H54 (cell line): ENCODE data around the gene MAP1LC3C.
"Not testable (repeated sequence)": the region's sequence is repeated elsewhere in the genome, so short reads cannot be mapped to it uniquely, and the experiment has no call there.

Source experiments
- DNase-seq: peaks from one replicate; pipeline ENCODE4 v3.0.0; 2011; ENCODE audit warnings: low spot score, mixed read lengths; ENCODE audit not compliant: insufficient read length
- FAIRE-seq: peaks from 3 replicates; lab custom pipeline; 2011; peaks lifted over from hg19 to GRCh38; lab: Jason Lieb, UNC
- POLR2A ChIP-seq: IDR thresholded peaks from 2 replicates; pipeline ENCODE4 v1.6.1; 2011; ENCODE audit warnings: low read depth, mild to moderate bottlenecking, low read length

The MAP1LC3C gene

DNA sequence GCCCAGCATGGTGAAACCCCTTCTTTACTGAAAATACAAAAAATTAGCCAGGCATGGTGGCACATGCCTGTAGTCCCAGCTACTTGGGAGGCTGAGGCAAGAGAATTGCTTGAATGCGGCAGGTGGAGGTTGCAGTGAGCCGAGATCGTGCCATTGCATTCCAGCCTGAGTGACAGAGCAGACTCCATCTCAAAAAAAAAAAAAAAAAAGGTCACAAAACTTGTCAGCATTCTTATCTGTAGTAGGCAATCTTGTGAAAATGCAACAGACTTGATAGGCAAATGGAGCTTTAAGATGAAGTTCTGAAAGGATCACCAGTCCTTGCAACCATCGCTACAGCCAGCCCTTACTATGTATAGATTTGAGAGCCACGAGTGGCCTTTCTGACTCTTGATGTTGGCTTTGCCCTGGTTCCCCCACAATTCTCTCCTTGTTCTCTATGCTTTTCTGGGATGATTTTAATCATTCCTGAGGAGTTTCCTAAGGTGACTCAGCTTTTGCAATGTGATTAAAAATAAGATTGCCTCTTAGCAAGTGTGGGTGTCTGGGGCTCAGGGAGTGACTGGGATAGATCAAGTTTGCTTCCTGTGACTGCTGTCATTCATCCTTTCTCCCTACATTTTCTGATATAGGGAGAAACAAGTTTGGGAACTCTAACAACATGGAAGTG lies 7.1 kb upstream of the MAP1LC3C start:
- FAIRE-seq (no peak), DNase-seq (no peak)
- TF ChIP-seq POLR2A: no peak

DNA sequence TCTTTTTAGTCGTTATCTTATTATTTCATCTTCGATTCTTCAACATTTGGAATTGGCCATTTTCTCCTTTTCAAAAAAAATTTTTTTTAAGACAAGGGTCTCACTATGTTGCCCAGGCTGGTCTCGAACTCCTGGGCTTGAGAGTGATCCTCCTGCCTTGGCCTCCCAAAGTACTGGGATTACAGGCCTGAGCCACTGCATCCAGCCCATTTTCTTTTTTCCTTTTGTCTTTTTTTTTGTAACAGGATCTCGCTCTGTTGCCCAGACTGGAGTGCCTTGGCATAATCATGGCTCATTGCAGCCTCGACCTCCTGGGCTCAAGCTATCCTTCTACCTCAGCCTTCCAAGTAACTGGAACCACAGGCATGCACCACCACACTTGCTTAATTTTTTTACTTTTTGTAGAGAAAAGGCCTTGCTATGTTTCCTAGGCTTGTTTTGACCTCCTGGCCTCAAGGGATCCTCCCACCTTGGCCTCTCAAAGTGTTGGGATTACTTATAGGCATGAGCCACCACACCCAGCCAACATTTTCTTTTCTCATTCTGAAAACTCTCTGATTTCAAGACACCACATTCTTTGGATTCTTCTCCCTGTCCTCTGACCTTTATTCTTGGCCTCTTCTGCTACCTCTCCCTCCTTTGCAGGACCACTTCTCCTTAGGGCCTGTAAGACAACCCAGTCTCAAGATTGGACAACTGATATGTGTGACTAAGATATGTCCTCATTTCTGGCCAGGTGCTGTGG lies 6.0 kb upstream of the MAP1LC3C start:
- no peak for TF ChIP-seq POLR2A
- DNase-seq: no peak
- no peak for FAIRE-seq

DNA sequence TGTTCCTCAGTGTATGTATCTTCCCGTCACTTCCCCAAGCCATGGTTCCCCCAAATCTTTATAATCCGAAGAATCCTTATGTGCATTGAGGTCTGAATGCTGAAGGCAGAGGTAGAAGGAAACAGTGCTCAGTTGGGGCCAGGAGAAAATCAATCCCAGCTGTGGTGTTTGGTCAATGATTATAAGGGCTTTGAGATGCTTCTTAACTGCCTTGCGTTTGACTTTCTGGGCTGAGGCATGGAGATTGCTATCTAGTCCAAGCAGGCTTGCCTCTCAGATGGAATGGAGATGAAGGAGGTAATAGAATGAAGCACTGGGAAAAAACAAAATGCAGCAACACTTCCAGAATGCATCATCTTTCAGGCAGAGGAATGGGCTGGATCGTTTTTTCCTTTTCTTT lies 3.6 kb upstream of the MAP1LC3C start:
- no peak for FAIRE-seq
- no peak for TF ChIP-seq POLR2A
- no peak for DNase-seq

DNA sequence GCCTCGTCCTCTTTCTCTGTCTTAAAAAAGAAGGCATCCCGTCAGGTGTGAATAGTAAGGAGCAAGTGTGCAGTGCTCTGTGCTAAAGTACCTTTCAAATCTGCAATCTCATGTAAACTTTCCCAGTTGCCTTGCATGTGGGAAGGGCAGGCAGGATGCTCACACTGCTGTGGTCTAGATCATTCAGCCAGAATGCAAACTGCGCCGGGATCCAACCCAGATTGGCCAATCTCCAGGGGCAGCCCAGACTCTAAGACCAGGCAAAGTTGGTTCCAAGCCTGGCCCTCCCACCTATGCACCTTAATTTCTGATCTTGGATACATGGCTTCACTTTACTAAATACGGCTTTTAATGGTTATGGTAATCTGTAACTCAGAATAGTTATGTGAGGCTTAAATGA lies 3.2 kb upstream of the MAP1LC3C start:
- TF ChIP-seq POLR2A: no peak
- DNase-seq (no peak), FAIRE-seq (no peak)

DNA sequence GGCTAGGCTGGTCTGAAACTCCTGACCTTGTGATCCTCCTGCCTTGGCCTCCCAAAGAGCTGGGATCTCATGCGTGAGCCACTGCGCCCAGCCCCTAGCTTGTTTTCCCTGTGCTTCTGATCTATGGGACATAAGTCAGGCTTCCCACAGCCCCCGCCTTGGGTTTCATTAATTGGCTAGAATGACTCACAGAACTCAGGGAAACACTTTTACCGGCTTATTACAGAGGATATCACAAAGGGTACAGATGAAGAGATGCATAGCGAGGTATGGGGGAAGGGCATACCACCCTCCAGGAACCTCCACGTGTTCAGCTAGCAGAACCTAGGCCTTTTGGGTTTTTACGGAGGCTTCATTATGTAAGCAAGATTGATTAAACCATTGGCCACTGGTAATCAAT lies 1.5 kb upstream of the MAP1LC3C start:
- no peak for FAIRE-seq
- DNase-seq: no peak
- TF ChIP-seq POLR2A: no peak

DNA sequence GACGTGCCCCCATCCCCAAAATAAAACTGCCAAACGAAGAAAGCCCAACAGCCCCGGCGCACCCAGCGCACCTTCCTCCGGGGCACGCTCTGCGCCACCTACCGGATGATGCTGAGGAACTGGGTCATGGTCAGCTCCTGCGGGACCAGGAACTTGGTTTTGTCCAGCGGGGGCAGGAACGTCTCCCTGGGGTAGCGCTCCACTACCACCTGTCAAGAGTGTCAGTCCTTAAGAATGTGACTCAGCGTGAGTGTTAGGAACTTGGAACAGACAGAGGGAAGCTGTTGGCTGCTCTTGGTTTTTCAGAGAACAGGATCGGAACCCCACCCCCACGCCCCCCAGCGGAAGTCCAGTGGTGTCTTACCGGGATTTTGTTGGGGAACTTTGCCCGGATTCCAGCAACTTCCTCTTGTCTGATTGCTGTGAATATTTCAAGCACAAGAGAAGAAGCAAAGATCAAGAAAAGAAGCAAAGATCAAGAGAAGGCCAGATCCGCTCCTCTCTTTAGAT lies 431 bp downstream of the MAP1LC3C start:
- DNase-seq: peak; percentile 67
- FAIRE-seq: no peak
- no peak for TF ChIP-seq POLR2A

DNA sequence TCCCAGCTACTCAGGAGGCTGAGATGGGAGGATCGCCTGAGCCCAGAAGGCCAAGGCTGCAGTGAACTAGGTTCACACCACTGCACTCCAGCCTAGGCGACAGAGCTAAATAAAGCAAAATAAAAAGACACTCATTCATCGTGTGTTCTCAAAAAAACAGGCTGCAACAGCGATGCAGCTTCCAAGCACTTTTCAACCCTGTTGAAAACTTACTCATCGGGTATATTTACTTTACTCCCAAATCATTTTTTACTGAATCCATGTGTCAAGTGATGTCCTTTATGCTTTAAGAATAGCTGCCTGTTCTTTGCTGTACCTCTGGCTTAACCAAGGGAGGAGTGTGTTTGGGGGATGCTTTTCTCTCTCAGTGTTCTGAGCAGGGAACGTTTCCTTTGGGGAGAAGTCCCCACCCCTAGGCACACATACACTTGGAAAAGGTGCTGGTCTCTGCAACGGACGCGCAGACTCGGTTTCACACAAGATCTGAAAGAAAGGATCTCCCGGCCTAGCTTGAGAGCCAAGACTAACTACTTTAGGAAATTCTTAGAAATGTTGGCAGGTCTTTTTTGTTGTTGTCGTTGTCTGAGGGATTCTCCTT lies 1.4 kb downstream of the MAP1LC3C start:
- no peak for FAIRE-seq
- no peak for DNase-seq
- no peak for TF ChIP-seq POLR2A

DNA sequence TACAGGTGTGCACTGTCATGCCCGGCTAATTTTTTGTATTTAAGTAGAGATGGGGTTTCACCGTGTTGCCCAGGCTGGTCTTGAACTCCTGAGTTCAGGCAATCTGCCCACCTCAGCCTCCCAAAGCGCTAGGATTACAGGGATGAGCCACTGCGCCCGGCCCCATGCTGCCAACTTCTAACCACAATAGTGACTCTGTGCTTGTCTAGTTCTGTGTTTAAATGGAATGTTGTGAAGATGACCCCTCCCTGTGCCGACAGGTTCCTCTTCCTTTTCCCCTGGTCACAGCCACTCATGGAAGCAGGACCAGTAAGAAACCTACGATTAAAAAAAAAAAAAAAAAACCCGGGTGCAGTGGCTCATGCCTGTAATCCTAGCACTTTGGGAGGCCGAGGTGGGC lies 4.7 kb downstream of the MAP1LC3C start:
- no peak for TF ChIP-seq POLR2A
- DNase-seq (no peak), FAIRE-seq (no peak)

DNA sequence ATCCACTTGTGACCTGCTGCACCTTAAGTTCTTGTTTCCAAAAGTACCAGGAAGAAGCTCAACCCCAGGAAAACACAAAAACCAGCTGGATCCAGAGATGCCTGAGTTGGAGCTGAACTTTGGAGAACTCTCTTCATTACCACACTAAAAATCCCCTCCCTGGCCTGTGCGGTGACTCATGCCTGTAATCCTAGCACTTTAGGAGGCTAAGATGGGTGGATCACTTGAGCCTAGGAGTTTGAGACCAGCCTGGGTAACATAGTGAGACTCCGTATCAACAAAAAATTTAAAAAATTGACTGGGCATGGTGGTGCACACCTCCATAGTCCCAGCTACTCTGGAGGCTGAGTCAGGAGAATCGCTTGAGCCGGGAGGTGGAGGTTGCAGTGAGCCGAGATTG lies 6.2 kb downstream of the MAP1LC3C start:
- DNase-seq (no peak), FAIRE-seq (no peak)
- TF ChIP-seq POLR2A: no peak

DNA sequence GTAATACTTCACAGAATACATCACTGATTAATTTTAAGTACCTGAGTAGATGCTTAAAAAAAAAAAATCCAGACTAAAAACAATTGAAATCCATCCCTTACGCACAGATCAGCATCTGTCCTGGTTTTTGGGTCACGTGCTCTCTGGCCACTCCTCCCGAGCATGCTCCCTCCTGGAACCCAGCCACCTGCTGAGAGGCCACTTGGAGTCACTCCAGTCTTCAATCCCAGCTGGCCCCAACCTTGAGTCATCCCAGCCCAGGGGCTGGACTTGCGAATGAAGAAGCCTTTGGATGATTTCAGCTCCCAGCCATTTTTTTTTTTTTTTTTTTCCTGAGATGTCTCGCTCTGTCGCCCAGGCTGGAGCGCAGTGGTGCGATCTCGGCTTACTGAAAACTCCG lies 8.9 kb downstream of the MAP1LC3C start:
- FAIRE-seq (no peak), DNase-seq (peak; percentile 64)
- no peak for TF ChIP-seq POLR2A

DNA sequence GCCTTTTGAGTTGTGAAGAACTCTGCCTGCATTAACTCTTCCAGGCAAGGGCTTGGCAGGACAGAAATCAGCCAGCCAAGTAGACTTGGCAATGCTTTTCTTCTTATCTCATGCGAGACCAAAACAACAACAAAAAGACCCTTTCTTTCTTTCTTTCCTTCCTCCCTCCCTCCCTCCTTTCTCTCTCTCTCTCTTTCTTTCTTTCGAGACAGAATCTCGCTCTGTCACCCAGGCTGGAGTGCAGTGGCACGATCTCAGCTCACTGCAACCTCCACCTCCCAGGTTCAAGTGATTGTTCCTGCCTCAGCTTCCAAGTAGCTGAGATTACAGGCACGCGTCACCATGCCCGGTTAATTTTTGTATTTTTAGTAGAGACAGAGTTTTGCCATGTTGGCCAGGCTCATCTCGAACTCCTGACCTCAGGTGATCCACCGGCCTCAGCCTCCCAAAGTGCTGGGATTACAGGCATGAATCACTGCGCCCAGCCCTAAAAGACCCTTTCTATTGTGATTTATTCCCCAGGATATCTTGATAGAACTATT lies 10.4 kb downstream of the MAP1LC3C start:
- DNase-seq, FAIRE-seq: not testable (repeated sequence)

DNA sequence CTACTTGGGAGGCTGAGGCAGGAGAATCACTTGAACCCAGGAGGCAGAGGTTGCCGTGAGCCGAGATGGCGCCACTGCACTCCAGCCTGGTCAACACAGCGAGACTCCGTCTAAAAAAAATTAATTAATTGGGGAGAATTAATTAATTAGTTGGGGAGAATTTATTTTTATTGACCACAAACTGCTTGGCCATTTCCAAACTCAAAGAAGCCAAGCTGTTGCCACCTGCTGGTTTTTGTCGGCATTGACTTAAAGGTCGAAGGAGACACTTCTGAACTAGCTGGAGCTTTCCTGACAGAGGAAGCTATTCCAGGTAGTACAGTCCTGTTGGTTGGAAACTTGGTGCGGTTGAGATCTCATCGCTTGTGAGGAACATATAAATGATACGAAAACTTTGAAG lies 13.1 kb downstream of the MAP1LC3C start:
- FAIRE-seq (no peak), DNase-seq (no peak)
- no peak for TF ChIP-seq POLR2A

DNA sequence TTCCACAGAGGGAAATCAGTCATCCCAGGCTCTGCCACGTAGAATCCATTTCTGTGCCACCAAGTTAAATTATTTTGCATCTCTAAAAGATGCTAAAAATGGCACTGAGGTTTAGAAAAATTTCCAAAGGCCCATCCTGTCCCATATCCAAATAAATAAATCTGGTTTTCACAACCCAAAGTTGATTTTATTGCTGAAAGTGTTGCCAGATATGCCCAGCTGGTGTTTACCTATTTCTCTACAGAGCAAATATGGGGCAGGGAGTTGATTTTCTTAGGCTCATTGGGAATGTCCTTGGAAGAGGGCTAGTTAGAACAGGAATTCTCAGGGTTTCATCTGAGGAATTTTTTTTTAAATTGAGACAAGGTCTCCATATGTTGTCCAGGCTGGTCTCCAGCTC lies 19.0 kb downstream of the MAP1LC3C start:
- TF ChIP-seq POLR2A: no peak
- no peak for FAIRE-seq
- no peak for DNase-seq

DNA sequence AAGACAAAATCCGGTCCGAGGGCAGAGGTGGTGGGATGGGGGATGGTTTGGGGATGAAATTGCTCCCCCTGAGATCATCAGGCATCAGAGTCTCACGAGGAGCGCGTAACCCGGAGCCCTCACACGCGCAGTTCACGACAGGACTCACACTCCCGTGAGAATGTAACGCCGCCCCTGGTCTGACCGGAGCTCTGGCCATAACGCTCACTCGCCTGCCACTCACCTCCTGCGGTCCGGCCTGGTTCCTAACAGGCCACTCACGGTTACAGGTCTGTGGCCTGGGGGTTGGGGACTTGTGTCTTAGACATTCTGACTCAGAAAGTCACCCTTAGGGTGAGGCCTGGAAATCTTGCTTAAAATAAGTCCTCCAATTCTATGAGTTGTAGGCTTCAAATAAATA lies 19.8 kb downstream of the MAP1LC3C start:
- DNase-seq (no peak), FAIRE-seq (no peak)
- no peak for TF ChIP-seq POLR2A
